ENCODE data around the gene CCDC85A. TPM values are rescaled to one million over a fixed set of nuclear protein-coding genes. Genes with fewer than 3 reads are reported as not detected.

CCDC85A gene
- total RNA-seq, 1 donor from 2014 or later, result 0.43 TPM

- Histone ChIP-seq H3F3A (ENCODE audit: low read depth) (no peaks in the 10 kb centered on the region), H3K9me3 (ENCODE audit: low read depth) (no peaks in the 10 kb centered on the region), H3K36me3 (no peaks in the 10 kb centered on the region), H3K27me3 (no peaks in the 10 kb centered on the region), H3K9ac (no peak overlapping the region), H3K27ac (no peak overlapping the region), H3K4me2 (no peak overlapping the region), H4K20me1 (ENCODE audit: low read depth) (no peaks in the 10 kb centered on the region), H3K79me2 (ENCODE audit: low read depth) (no peaks in the 10 kb centered on the region), H2AFZ (replicated peaks) (no peak overlapping the region), H3K4me3 (no peak overlapping the region), H3K4me1 (peaks cover 2% of the 10 kb centered on the region)
- peaks cover 7% of the 10 kb centered on the region for H3K9me3 Mint-ChIP-seq
- no peak for TF ChIP-seq CTCF (IDR thresholded peaks at IDR 0.05)
- TF ChIP-seq EZH2phosphoT487 (IDR thresholded peaks at IDR 0.05), result no peak
- TF ChIP-seq EZH2 (IDR thresholded peaks at IDR 0.05), result no peak
- peaks cover 3% of the 10 kb centered on the region for H3K27me3 Mint-ChIP-seq (ENCODE audit: insufficient read depth, low read depth)
- no peak overlapping the region for H3K27ac Mint-ChIP-seq
- DNase-seq (ENCODE audit: low spot score), result no peak
- no peaks in the 10 kb centered on the region for H3K36me3 Mint-ChIP-seq
- no peak overlapping the region for H3K4me3 Mint-ChIP-seq
- H3K4me1 Mint-ChIP-seq, result peaks cover 7% of the 10 kb centered on the region
Observed at GRCh38 chr2:56239030-56239429, 55.2 kb downstream of the CCDC85A start.

GRCh38 chr2:56239437-56239836, 55.6 kb downstream of the CCDC85A start:
- Histone ChIP-seq H3K79me2 (ENCODE audit: low read depth) (no peaks in the 10 kb centered on the region), H3K36me3 (no peaks in the 10 kb centered on the region), H3K9ac (no peak overlapping the region)

GRCh38 chr2:56240210-56240609, 56.4 kb downstream of the CCDC85A start:
- no peak overlapping the region for H3K4me2 ChIP-seq
- H3K9ac ChIP-seq, result no peak overlapping the region
- H3K27me3 ChIP-seq, result no peaks in the 10 kb centered on the region
- no peak for DNase-seq (ENCODE audit: low spot score)
- peaks cover 7% of the 10 kb centered on the region for H3K9me3 Mint-ChIP-seq
- H3F3A ChIP-seq (ENCODE audit: low read depth), result no peaks in the 10 kb centered on the region
- H3K9me3 ChIP-seq (ENCODE audit: low read depth), result no peaks in the 10 kb centered on the region
- H4K20me1 ChIP-seq (ENCODE audit: low read depth), result no peaks in the 10 kb centered on the region
- no peak overlapping the region for H3K27ac ChIP-seq
- H3K36me3 ChIP-seq, result no peaks in the 10 kb centered on the region
- H3K4me1 ChIP-seq, result no peaks in the 10 kb centered on the region
- peaks cover 3% of the 10 kb centered on the region for H3K27me3 Mint-ChIP-seq (ENCODE audit: insufficient read depth, low read depth)
- no peak overlapping the region for H3K4me3 Mint-ChIP-seq
- H2AFZ ChIP-seq (replicated peaks), result no peak overlapping the region
- H3K4me1 Mint-ChIP-seq, result peaks cover under 1% of the 10 kb centered on the region
- no peak for TF ChIP-seq EZH2phosphoT487 (IDR thresholded peaks at IDR 0.05)
- no peak for TF ChIP-seq CTCF (IDR thresholded peaks at IDR 0.05)
- no peak for TF ChIP-seq EZH2 (IDR thresholded peaks at IDR 0.05)
- H3K36me3 Mint-ChIP-seq, result no peaks in the 10 kb centered on the region
- H3K79me2 ChIP-seq (ENCODE audit: low read depth), result no peaks in the 10 kb centered on the region
- H3K4me3 ChIP-seq, result no peak overlapping the region
- no peak overlapping the region for H3K27ac Mint-ChIP-seq

More at GRCh38 chr2:56239437-56239836, 55.6 kb downstream of the CCDC85A start:
- no peak for DNase-seq (ENCODE audit: low spot score)
- Histone ChIP-seq H3F3A (ENCODE audit: low read depth) (no peaks in the 10 kb centered on the region), H4K20me1 (ENCODE audit: low read depth) (no peaks in the 10 kb centered on the region), H3K27me3 (no peaks in the 10 kb centered on the region), H2AFZ (replicated peaks) (no peak overlapping the region), H3K4me1 (no peaks in the 10 kb centered on the region), H3K9me3 (ENCODE audit: low read depth) (no peaks in the 10 kb centered on the region), H3K4me2 (no peak overlapping the region), H3K4me3 (no peak overlapping the region), H3K27ac (no peak overlapping the region)
- peaks cover 3% of the 10 kb centered on the region for H3K27me3 Mint-ChIP-seq (ENCODE audit: insufficient read depth, low read depth)
- H3K27ac Mint-ChIP-seq, result no peak overlapping the region
- no peak for TF ChIP-seq CTCF (IDR thresholded peaks at IDR 0.05)
- TF ChIP-seq EZH2 (IDR thresholded peaks at IDR 0.05), result no peak
- no peak for TF ChIP-seq EZH2phosphoT487 (IDR thresholded peaks at IDR 0.05)
- no peak overlapping the region for H3K4me3 Mint-ChIP-seq
- peaks cover 7% of the 10 kb centered on the region for H3K9me3 Mint-ChIP-seq
- peaks cover 6% of the 10 kb centered on the region for H3K4me1 Mint-ChIP-seq
- H3K36me3 Mint-ChIP-seq, result no peaks in the 10 kb centered on the region

All from neural progenitor cell (in vitro differentiated cells).